Measurements from ENCODE around the gene SPHKAP.

The SPHKAP gene

DNA sequence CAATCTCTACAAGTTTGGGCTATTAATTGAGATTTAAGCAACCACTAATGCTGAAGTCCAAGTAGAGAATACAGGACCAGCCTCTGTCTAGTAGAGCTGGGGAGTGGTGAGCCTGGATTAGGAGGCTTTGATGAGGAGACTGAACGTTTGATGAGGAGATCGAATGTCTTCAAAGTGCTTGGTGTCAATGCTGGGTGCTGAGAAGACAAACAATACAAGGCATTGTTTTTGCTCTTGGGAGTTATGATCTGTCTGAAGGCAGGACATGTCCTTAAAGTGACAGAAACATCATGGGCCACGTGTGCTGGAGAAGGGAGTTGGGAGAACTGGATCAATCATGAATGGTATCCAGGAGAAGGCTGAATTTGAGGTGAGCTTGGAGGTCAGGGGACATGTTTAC lies 143.6 kb downstream of the SPHKAP start:
- H3K36me3 ChIP-seq: no peaks in the 10 kb centered on the region
- no peak overlapping the region for H3K4me3 ChIP-seq (ENCODE audit: low read depth, low read length)
- no peaks in the 10 kb centered on the region for H3K4me1 ChIP-seq
- DNase-seq: no peak
- H3K9me3 ChIP-seq: no peaks in the 10 kb centered on the region
- TF ChIP-seq, protein P1, sequence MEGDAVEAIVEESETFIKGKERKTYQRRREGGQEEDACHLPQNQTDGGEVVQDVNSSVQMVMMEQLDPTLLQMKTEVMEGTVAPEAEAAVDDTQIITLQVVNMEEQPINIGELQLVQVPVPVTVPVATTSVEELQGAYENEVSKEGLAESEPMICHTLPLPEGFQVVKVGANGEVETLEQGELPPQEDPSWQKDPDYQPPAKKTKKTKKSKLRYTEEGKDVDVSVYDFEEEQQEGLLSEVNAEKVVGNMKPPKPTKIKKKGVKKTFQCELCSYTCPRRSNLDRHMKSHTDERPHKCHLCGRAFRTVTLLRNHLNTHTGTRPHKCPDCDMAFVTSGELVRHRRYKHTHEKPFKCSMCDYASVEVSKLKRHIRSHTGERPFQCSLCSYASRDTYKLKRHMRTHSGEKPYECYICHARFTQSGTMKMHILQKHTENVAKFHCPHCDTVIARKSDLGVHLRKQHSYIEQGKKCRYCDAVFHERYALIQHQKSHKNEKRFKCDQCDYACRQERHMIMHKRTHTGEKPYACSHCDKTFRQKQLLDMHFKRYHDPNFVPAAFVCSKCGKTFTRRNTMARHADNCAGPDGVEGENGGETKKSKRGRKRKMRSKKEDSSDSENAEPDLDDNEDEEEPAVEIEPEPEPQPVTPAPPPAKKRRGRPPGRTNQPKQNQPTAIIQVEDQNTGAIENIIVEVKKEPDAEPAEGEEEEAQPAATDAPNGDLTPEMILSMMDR (IDR thresholded peaks at IDR 0.05; ENCODE audit: low read depth, low read length): no peak
- no peaks in the 10 kb centered on the region for H3K27me3 ChIP-seq

DNA sequence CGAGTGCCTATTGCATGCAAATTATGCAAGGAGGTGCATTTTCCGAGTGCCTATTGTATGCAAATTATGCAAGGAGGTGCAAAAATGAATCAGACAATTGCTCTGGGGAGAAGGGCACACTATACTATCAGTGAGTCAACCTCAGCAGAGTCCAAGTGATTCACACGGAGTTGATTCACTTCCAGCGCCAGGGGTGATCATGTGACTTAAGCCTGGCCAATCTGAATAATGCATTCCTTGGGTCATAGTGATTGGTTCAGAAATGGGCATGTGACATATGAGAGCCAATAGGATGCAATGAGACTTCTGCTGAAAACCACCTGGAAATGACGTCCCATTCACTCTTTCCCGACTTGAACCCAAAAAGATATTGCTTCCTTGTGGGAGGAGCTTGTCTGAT lies 157.9 kb downstream of the SPHKAP start:
- Histone ChIP-seq H3K4me1 (no peaks in the 10 kb centered on the region), H3K9me3 (no peaks in the 10 kb centered on the region; the same call in 1 of the 2 replicates), H3K36me3 (no peaks in the 10 kb centered on the region), H3K27me3 (no peaks in the 10 kb centered on the region), H3K4me3 (ENCODE audit: low read depth, low read length) (no peak overlapping the region)
- no peak for DNase-seq
- TF ChIP-seq, protein P1 (IDR thresholded peaks at IDR 0.05; ENCODE audit: low read depth, low read length): no peak

DNA sequence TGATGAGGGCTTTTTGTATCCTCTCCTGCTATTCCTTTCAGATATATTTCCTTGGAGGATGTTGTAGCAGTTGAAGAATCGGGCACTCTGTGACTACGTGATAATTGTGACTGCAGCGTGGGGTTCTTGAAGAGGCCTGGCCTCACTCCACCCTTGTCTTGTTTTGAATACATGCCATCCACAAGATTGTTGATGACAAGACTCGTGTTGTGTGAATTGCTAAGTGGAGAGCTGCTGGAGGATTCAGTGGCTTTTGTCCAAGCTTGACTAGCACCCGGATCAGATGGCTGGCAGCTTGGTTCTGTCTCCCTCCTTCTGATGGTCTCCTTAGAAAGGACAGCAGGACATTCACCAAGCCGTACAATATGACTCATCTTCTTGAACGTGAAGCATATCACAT lies 163.2 kb downstream of the SPHKAP start:
- no peaks in the 10 kb centered on the region for H3K4me1 ChIP-seq
- no peaks in the 10 kb centered on the region; the same call in 1 of the 2 replicates for H3K9me3 ChIP-seq

DNA sequence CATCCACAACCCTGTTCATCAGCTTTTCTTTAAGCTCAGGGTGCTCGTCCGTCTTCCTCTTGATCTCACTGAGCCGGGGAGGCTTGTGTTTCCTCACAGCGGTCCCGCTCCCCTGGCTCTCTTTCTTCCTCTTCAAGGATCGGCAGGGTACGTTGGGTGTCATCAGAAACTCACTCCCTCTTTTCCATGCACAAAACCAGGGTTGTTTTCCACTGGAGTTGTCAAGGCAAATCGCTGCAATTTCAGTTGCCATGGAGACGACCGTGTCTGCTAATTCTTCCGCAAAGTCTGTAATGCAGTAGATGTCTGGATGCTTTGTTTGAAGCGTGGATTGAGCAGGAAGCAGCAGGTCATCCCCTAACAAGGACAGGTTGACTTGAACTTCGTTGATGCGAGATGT lies 163.7 kb downstream of the SPHKAP start:
- no peaks in the 10 kb centered on the region for H3K4me1 ChIP-seq
- no peaks in the 10 kb centered on the region for H3K27me3 ChIP-seq
- H3K36me3 ChIP-seq: no peaks in the 10 kb centered on the region
- H3K9me3 ChIP-seq: no peaks in the 10 kb centered on the region; the same call in 1 of the 2 replicates
- TF ChIP-seq, protein P1 (IDR thresholded peaks at IDR 0.05; ENCODE audit: low read depth, low read length): no peak
- no peak overlapping the region for H3K4me3 ChIP-seq (ENCODE audit: low read depth, low read length)
- DNase-seq: no peak

More for the DNA sequence above, 163.2 kb downstream of the SPHKAP start:
- H3K4me3 ChIP-seq (ENCODE audit: low read depth, low read length): no peak overlapping the region
- no peak for DNase-seq
- H3K36me3 ChIP-seq: no peaks in the 10 kb centered on the region
- H3K27me3 ChIP-seq: no peaks in the 10 kb centered on the region
- TF ChIP-seq, protein P1 (IDR thresholded peaks at IDR 0.05; ENCODE audit: low read depth, low read length): no peak

DNA sequence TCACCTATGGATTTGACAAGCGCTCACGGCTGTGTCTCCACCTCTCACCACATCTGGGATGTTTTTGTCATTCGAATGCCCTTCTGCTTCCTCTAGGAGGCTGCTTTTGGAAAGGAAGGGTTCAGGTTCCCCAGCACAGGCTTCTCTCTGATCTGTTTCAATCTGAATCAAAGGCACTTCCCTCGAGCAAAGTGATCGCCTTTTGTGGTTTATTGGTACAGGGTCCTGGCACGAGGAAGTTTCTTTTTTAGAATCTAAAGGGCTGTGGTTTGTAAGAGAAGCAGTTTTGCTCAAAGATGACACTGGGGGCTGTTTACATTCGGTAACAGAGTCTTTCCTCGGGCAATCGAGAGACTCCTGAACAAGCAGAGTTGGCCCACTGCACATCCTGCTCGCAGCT lies 165.1 kb downstream of the SPHKAP start:
- DNase-seq: no peak
- H3K4me3 ChIP-seq (ENCODE audit: low read depth, low read length): no peak overlapping the region
- H3K36me3 ChIP-seq: no peaks in the 10 kb centered on the region
- TF ChIP-seq, protein P1 (IDR thresholded peaks at IDR 0.05; ENCODE audit: low read depth, low read length): no peak
- H3K27me3 ChIP-seq: no peaks in the 10 kb centered on the region
- H3K9me3 ChIP-seq: no peaks in the 10 kb centered on the region
- H3K4me1 ChIP-seq: no peaks in the 10 kb centered on the region

DNA sequence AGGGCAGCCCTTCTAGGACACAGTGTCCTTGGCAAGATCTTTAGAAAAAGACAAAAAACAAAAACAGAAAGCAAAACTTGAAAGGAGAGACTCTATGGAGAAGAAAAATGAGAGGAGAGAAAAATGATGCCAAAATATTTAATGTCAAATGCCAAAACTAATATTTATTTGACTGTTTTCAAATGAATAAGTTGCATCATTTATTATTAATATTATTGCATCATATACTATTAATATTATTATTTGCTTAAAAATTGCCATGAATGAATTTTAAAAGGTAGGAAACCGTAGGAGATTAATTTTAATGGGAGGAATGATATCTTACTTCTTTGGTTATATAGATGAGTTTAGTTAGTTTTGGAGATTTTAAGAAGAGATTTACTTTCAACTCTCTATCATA lies 165.7 kb downstream of the SPHKAP start:
- no peaks in the 10 kb centered on the region for H3K36me3 ChIP-seq
- H3K27me3 ChIP-seq: no peaks in the 10 kb centered on the region
- no peaks in the 10 kb centered on the region for H3K9me3 ChIP-seq
- DNase-seq: no peak
- TF ChIP-seq, protein P1 (IDR thresholded peaks at IDR 0.05; ENCODE audit: low read depth, low read length): no peak
- no peak overlapping the region for H3K4me3 ChIP-seq (ENCODE audit: low read depth, low read length)
- no peaks in the 10 kb centered on the region for H3K4me1 ChIP-seq

Measured in BE2C (cell line).